GM18526 (cell line): Measurements from ENCODE around the gene ERAP2.

Experiments
- POLR2A ChIP-seq: IDR thresholded peaks from 3 replicates; pipeline ENCODE4 v1.6.1; 2011; ENCODE audit not compliant: insufficient read length; ENCODE audit errors: extremely low read depth

ERAP2 gene

GRCh38 chr5:96876292-96876850, at the start of gene ERAP2:
Gene ERAP2, plus strand, starts transcription at chr5:96876500. Its CDS starts 3,186 bp downstream, at chr5:96879686.
- TF ChIP-seq POLR2A = no peak

GRCh38 chr5:96829297-96829696, 47.0 kb upstream of the ERAP2 start:
- no peak for TF ChIP-seq POLR2A

- TF ChIP-seq POLR2A = no peak
Measured at GRCh38 chr5:96834016-96834415, 42.3 kb upstream of the ERAP2 start.

- TF ChIP-seq POLR2A = no peak
Measured at GRCh38 chr5:96835791-96836191, 40.5 kb upstream of the ERAP2 start.

- TF ChIP-seq POLR2A = no peak
Measured at GRCh38 chr5:96836817-96837216, 39.5 kb upstream of the ERAP2 start.

- TF ChIP-seq POLR2A = no peak
Measured at GRCh38 chr5:96837303-96837702, 39.0 kb upstream of the ERAP2 start.

- TF ChIP-seq POLR2A = no peak
Measured at GRCh38 chr5:96838201-96839070, 37.9 kb upstream of the ERAP2 start.

GRCh38 chr5:96839071-96839592, 37.2 kb upstream of the ERAP2 start:
- no peak for TF ChIP-seq POLR2A

- TF ChIP-seq POLR2A = no peak
Measured at GRCh38 chr5:96843140-96843539, 33.2 kb upstream of the ERAP2 start.

- TF ChIP-seq POLR2A = no peak
Measured at GRCh38 chr5:96844481-96844990, 31.8 kb upstream of the ERAP2 start.

- no peak for TF ChIP-seq POLR2A
Measured at GRCh38 chr5:96851312-96852062, 24.8 kb upstream of the ERAP2 start.

- no peak for TF ChIP-seq POLR2A
Measured at GRCh38 chr5:96852759-96853158, 23.5 kb upstream of the ERAP2 start.

GRCh38 chr5:96854067-96854466, 22.2 kb upstream of the ERAP2 start:
- TF ChIP-seq POLR2A = no peak

GRCh38 chr5:96855031-96855872, 21.0 kb upstream of the ERAP2 start:
- no peak for TF ChIP-seq POLR2A

GRCh38 chr5:96856371-96856770, 19.9 kb upstream of the ERAP2 start:
- TF ChIP-seq POLR2A = no peak
